Measurements from ENCODE around the gene ADD3.

Gene ADD3

DNA sequence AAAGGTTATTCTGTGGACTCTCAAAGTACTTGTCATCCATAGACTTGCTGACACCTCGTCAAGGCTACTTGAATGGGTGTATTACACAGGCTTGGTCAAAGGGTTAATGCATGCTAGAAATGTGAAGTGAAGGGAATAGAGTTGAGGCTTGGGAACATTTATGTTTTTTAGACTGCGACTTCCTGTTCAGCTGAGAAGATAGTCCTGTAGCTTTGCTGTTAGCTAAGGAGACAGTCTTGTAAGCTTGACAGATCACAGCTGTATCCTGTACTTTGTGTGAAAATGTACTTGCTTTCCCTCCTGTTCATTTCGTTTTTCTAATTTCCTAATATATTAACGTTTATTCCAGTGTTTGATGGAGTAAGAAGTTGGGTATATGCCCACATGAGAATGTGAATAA is 52.1 kb downstream of the ADD3 start:
- DNase-seq (ENCODE audit: low read depth) = no peak

DNA sequence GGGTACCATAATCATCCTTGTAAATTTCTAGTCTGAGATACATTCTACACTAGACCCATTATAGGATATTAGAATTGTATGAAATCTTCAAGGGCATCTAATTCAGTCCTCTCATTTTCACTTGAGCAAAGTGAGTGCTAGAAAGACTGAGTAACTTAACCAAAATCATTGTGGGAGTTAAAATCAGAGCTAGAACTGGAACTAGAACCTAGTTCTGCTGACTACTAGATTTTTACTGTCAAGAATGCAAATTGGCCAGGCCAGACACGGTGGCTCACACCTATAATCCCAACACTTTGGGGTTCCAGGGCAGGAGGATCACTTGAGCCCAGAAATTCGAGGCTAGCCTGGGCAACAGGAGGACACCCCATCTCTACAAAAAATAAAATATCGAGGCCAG is 53.9 kb downstream of the ADD3 start:
- DNase-seq (ENCODE audit: low read depth) = no peak

DNA sequence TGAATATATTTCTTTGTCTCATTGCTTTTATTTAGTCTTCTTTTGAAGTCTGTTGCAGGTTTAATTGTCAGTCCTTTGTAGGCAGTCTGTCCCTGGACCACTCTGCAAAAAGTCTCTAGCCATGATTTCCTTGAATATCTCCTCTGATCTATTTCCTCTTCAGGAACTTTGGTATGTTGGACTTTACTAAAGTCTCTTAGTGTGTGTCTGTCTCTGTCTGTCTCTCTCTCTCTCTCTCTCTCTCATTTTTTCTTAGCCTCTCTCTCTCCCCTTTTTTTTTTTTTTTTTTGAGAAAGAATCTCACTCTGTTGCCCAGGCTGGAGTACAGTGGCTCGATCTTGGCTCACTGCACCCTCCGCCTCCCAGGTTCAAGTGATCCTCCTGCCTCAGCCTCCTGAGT is 57.5 kb downstream of the ADD3 start:
- DNase-seq (ENCODE audit: low read depth) = no peak

DNA sequence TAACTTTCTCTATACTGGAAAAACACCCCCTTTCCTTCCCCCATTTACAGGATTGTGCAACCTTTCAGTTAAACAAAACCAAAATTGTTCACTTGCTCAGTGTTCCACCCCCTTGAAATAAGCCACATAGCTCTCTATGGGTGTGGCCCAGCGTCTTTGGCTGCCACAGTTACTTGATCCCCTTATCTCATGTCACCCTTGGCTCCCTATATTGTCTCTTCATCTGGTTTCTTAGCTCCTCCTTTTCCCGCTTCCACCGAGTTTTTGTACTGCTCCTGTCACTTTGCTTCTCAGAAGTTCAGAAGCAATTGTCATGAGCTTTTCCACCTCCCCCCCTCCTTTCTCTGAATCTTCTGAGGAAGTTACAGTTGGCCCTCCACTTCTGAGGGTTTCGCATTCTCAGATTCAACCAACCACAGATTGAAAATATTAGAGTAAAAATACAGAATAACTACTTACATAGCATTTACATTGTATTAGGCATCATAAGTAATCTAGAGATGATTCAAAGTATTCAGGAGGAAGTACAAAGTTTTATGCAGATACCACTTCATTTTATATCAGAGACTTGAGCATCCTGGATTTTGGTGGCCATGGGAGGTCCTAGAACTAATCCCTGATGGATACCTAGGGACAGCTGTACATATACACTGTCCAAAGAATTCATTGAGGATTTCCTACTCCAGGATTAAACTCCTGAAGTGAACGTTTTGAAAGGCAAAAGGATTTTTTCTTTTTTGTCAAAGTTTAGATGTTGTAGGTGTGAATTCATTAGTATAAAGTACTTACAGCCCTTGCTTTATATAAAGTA is 60.4 kb downstream of the ADD3 start:
- DNase-seq (ENCODE audit: low read depth) = no peak

DNA sequence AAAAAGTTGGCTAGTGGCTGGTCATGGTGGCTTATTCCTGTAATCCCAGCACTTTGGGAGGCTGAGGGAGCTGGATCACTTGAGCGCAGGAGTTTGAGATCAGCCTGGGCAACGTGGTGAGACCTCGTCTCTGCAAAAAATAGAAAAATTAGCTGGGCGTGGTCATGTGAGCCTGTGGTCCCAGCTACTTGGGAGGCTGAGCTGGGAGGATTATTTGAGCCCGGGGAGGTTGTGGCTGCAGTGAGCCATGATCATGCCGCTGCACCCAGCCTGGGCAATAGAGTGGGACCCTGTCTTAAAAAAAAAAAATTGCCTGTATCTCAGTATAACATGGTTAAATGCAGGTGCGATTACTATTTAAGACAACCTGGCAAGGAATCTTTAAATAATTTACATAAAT is 61.0 kb downstream of the ADD3 start:
- no peak for DNase-seq (ENCODE audit: low read depth)

DNA sequence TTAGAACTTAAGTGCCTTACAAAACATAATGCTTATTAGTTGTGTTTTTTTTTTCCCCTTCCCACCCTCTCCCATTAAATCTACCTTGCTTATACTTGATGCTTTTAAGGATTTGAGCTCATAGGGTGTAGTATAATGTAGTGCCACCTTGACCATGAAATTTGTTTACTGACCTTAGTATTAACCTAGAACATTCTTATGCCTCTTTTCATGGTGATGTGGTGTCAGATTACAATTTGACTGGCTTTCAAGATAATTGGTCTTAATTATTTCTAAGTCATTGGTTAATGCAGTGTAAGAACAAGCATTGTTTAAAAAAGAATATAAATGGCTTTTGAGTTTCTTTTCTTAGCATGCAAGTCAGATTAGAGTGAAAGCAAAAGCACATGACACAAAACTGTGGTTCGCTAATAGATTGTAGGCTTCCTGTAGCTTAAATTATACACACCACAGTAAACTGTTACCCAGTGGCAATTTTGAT is 61.8 kb downstream of the ADD3 start:
- no peak for DNase-seq (ENCODE audit: low read depth)

DNA sequence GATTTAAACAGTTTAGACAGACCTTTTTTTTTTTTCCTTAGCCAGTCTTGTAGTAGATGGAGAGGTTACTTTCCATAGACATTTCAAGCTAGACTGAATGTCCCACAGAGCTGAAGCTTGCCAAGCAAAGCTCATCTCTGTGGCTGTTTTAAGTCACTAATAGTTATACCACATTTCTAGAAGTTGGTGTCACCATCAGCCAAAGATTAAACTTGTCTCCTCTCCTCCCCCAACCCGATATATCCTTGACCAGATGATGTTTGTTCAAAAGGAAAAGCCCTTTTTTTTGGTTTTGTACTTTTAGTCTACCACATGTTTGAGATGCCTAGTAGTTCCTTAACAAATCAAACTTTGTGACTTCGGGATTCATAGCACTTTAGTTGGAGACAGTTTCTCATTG is 66.1 kb downstream of the ADD3 start:
- no peak for DNase-seq (ENCODE audit: low read depth)

DNA sequence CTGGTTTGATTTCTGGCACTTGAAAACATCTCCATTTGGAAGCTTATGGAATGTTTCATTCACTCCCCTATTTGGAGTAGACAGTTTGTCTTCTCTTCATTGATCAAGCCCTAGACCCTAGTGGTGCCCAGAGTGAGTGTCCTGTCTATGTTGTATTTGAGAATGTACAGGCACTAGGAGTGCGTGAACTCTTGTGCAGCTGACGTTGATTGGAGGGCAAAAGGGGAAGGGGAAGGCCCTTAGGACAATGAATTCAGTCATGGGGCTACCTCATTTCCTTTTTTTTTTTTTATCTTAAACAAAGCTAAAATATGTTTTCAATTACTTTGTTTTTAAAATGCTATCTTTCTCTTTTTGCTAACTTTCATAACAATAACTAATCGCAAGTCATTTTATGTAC is 66.5 kb downstream of the ADD3 start:
- DNase-seq (ENCODE audit: low read depth) = no peak

DNA sequence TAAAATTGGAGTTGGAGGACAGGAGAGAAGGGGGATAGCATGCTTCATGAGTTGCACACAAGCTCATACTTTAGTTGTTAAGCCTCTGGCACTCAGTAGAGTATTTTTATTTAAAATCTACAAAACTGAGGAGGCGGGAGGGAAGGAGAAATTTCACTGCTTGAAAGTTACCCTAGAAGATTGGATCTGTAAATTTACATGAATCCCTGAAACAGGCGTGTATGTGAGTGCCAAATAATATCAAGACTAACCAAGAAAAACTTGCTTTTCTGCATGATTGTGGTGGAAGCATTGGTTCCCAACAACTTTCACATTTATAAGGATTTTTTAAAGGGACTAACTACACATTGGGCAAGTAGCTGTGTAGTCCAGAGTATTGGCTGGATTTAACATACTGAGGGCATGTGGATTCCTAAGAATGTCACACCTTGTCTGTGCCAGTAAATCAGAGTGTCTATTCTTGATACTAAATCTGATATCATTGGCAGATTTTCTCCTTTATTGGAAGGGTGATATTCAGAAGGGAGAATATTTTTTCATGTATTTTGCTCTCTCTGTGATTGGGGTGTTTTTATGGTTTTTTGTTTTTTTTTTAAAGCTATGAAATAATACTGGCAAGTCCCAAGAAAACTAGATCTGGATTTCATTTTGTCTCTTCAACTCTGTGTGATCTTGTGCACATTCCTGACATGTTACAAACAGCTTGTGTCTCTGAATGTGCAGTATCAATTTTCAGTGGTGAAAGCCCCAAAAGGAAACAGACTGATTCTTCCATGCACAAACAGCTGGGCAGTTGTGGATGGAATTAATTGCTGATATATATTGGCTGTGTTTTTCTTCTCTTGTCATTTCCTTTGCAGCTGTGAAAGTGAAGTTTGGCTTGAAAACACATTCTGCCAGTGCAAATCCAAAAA is 67.2 kb downstream of the ADD3 start:
- DNase-seq (ENCODE audit: low read depth) = peak; percentile 93

DNA sequence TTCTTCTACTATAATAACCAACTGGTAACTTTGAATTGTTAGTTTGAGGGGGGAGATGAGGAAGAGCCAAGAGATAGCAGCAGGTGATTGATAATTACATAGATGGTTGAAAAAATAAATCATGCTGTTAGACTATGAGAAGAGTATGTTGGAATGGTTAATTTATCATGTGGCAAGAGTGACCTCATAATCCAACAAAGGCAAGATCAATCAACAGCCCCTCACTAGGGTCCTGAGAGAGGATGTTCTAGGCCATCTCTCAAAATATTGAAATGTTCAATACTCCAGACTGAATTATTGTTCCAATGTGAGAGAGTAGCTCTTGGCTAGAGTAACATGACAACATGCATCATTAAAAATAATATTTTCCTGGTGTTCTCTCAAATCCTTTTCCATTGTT is 67.9 kb downstream of the ADD3 start:
- no peak for DNase-seq (ENCODE audit: low read depth)

DNA sequence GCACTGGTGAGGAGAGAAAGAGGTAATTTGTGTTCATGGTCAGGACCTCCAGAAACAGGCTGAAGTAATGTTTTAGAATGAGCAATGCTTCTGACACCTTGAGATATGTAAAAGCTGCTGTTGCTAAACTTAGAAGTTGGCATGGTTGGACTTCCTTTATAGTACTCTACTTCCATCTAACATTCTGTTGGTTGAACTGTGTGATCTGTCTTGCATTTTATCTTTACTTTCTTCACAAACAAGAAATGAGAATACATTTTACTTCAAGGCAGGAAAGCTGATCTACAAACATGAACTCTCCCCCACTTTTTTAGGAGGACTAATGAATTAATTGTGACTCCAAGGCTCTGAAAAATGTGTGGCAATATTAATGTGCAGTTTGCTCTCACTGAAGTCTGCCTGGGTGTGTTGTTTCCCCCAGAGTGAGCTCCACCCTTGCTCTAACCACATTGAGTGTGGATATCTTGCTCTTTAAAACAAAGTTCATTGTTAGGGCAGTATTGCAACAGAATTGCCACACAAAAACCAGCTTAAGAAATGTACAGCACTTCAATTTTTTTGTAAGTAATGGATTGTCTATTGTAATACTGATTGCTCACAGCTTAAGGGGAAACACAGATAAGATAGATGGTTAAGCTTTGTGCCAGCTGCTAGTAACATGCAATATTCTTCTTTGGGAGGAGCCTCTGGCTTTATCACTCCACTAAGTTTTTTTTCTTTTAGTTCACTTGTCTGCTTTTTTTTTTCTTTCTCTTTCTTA is 69.0 kb downstream of the ADD3 start:
- DNase-seq (ENCODE audit: low read depth) = peak; percentile 97

DNA sequence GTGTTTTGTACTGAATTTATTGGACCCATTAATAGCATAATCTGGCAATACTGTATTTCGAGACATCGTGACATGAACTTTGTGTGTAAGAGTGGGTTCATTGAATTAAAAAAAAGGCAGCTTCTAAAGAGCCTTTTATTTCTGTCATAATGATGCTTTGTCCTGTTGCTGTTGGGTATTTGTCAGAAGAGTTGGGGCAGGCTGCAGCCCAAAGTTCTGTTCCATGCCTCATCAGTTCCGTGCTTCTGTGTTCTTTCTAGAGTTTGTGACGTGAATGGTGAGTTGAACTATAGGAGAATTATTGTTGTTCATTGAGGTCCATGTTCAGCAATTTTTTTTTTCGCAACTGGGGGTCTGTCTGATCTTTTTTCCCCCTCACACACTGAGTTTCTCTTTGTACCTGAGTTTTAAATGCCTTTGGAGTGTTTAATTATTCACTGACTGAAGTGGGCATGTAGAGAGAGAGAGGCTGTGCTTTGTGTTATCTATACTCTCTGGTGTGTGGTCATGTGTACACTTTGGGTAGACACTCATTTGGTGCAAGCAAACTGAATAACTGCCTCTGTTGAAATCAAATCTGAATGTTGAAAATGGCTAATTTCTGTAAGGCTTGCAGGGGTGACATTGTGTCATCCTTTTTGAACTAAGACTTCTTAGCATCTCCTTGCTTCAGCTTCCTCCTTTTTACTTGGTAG is 69.8 kb downstream of the ADD3 start:
- no peak for DNase-seq (ENCODE audit: low read depth)

DNA sequence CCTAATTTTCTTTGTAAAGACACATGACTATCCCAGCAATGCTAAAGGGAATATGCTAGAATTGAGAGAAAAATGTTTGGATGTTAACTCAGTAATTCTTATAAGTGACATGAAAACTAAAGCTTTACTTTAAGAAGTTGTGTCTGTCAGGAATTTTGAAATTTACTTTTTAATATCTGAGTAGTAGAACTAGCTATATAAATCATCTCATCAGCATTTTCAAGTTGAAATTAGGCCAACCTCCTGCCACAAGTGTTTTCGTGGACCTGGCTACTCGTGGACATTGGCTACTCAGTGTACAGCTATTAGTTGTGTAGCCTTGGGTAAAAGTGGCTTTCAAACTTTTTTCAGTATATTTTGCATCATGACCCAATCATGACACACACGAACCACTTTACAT is 70.5 kb downstream of the ADD3 start:
- no peak for DNase-seq (ENCODE audit: low read depth)

DNA sequence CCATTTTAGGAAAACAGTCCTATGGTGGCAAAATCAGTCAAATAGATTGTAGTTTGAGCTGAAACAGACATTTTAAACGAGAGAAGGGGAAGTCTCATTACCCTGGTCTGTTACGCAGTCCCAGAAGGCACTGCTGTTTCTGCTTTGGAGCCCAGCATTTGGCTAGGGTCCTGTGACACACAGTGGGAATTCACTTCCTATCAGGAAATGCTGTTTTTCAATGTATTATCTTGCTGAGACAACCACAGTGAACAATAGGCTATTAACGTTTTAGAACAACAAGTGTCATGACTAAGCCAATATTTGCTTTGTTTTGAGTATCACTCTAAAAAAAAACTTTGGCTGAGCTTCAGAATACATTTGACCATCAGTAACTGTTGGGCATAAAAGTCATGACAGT is 74.1 kb downstream of the ADD3 start:
- peak; percentile 39 for DNase-seq (ENCODE audit: low read depth)

DNA sequence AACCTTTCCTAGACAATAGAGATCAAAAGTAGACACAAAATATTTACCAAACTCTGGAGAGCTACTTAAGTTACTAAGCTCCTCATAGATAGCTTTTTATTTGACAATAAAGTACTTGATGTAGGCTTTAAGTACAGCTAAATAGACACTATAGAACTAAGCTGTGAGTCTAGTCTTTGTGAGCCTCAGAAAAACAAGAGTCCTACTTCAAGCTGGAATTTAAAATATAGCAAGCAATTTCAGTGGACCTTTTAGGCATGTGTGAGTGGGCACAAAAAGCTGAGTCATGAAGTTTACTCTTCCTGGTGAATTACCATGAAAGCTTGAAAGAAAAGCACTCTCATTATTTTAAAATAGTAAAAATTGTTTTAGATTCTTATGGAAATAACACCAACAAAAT is 76.1 kb downstream of the ADD3 start:
- DNase-seq (ENCODE audit: low read depth) = peak; percentile 71

DNA sequence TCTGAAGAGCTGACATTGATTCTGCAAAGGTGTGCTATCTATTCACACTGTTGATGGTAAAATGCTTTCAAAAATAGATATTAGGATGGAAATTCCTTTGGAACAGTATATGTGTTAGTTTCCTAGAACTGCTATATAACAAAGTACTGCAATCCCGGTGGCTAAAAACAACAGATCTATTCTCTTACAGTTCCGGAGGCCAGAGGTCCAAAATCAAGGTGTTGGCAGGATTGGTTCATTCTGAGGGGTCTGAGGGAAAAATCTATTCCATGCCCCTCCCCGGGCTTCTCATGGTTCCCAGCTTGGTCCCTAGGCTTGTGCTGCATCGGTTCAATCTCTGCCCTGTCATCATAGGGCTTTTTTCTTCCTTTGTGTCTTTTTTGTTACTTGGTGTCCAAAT is 79.9 kb downstream of the ADD3 start:
- DNase-seq (ENCODE audit: low read depth) = no peak

DNA sequence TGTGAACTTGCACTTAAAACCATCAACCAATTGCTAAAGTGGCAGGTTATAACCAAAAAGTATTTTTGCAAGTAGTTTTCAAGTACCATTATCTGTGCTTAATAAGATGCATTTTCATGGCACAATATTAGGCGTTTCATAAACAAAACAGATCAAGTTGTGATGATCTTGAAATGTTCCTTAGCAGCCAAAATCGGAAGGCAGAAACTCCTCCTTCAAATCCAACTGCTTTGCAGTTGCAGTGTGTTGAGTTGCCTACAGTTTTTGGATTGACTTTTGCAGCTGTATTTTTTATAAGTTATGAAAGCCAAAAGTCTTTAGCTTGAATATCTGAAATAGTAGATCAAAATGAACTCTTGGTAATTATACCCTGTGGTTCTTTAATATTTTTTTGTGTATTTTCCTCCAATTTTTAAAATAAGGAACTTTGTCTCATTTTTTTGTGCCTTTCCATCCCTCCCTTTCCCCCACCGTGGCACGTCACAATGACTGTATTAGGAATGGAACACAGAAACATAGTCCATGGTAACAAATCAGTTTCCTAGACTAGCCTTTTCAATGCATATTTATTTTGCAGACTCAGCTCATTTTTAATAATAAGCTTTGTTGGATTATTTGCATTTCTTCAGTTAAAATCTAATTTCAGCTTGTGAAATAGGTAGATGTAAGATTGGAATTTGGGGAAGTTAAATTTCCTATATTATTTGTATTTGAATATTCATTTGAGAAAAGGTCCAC is 80.8 kb downstream of the ADD3 start:
- no peak for DNase-seq (ENCODE audit: low read depth)

DNA sequence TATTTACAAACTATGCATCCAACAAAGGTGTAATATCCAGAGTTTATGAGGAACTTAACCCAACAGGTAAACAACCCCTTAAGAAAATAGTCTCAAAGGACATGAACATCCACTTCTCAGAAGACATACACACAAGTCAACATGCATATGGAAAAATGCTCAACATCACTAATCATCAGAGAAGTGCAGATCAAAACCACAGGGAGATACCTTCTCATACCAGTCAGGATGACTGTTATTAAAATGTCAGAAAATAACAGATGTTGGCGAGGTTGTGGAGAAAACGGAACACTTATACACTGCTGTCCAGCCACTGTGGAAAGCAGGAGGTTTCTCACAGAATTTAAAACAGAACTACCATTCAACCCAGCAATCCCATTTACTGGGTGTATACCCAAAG is 84.0 kb downstream of the ADD3 start:
- DNase-seq (ENCODE audit: low read depth) = no peak

DNA sequence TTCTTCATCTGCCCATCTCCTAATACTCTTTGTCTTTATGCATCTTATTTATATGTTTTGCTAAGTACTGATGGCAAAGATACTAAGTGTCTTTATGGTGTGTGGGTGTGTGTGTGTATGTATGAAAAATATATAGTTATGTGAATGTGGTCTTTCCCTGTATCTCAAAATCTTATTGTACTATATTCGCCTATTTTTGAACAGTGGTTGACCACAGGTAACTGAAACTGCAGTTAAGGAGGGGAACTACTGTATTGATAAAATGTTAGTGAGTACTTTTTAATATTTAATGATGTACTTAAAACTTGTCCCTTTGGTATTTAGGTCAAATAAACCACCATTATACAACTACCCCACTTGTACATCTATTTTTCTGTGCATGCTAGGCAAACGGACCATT is 85.9 kb downstream of the ADD3 start:
- DNase-seq (ENCODE audit: low read depth) = no peak

DNA sequence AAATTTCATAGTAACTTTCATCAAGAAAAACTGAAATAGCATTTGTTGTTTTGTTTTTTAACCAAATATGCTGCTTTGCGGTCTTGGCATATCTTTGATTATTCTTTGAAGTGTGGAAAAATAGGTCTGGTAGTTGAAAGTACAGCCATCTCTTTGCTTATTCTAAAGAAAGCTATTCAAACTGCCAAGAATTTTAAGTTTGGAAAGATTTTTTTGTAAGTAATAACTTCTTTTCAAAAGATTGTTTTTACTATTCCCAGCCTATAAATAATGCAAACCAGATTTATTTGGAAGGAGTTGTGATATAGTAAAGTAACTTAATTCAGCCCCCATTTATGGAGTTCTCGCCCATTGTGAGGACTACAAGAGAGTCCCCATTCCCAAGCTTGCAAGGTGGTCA is 87.0 kb downstream of the ADD3 start:
- DNase-seq (ENCODE audit: low read depth) = no peak

DNA sequence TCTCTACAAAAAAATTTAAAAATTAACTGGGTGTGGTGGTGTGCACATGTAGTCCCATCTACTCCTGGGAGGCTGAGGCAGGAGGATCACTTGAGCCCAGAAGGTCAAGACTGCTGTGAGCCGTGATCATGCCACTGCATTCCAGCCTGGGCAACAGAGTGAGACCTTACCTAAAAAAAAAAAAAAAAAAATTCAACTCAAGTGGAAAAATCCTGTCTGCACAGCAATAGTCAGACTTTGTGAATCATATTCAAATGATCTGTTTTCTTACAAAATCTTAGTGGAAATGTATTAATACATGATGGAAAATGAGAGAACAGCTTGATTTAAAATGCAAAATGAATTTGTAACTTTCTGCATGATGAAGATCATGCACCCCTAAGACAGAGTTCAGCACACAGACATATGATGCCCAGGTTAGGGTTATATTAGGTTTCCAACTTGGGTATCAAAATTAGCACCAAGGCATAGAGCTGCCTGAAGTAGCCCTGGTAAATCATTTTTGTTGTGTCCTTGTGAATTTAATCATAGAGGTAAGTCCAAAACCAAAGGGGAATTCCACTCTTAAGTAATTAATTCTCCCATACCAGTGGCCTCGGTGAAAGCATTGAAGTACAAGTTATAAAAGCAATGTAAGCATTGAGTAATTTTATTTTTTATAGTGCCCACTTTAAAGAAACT is 93.8 kb downstream of the ADD3 start:
- DNase-seq (ENCODE audit: low read depth) = no peak
